B cell (primary cell): ENCODE data around the gene CD19.

Source experiments
- EZH2 ChIP-seq: IDR thresholded peaks from 2 replicates; pipeline ENCODE4 v1.6.1; 2012; ENCODE audit warnings: borderline replicate concordance, low read depth, mild to moderate bottlenecking, moderate library complexity, low read length; ENCODE audit not compliant: insufficient read depth, poor library complexity, severe bottlenecking
- TF ChIP-seq, protein P1 (sequence below): fragments of 200-600 bp; IDR thresholded peaks from one replicate; pipeline ENCODE4 v1.8.0; 2022; ENCODE audit warnings: antibody characterized with exemption, mild to moderate bottlenecking

DNA sequence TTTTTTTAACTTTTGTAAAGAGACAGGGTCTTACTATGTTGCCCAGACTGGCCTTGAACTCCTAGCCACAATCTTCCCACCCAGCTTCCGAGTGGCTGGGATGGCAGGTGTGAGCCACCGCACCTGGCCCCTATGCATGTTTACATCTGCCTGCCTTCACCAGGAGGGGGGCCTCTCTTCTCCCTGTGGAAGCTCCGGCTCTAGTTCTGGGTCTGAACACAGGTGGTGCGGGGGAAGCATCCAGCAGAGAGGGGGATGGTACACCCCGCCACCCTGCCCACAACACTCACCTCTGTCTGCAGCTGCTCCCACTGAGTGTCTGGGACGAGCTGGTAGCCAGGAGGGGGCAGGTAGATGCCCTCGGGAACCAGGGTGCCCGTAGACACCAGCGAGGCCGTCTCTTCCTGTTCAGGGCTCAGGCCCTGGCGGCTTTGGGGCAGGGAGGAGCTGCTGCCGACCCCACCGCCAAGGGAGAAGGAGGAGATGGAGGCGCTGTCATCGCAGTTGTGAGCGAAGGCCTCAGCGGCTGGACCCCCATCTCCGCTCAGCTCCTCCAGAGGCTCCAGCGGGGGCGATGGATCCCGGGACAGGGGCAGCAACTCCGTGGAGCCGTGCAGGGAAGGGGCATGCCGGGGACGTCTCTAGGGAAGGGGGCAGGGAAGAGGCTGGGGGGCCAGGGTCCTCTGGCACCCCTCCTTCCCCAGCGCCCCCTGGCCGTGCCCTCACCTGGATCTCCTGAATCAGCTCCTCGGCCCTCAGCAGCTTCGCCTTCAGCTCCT is 17.6 kb upstream of the CD19 start:
- TF ChIP-seq, protein P1, sequence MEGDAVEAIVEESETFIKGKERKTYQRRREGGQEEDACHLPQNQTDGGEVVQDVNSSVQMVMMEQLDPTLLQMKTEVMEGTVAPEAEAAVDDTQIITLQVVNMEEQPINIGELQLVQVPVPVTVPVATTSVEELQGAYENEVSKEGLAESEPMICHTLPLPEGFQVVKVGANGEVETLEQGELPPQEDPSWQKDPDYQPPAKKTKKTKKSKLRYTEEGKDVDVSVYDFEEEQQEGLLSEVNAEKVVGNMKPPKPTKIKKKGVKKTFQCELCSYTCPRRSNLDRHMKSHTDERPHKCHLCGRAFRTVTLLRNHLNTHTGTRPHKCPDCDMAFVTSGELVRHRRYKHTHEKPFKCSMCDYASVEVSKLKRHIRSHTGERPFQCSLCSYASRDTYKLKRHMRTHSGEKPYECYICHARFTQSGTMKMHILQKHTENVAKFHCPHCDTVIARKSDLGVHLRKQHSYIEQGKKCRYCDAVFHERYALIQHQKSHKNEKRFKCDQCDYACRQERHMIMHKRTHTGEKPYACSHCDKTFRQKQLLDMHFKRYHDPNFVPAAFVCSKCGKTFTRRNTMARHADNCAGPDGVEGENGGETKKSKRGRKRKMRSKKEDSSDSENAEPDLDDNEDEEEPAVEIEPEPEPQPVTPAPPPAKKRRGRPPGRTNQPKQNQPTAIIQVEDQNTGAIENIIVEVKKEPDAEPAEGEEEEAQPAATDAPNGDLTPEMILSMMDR = no peak
- TF ChIP-seq EZH2 = no peak
